GM13977 (cell line): ENCODE measurements around the gene RHOA.

Experiments
- DNase-seq: peaks from one replicate; pipeline ENCODE4 v3.0.0; 2012; ENCODE audit warnings: low spot score
- in situ Hi-C: fragments of 300-500 bp; cut with MboI; formaldehyde crosslinking; loops from one replicate; pipeline ENCODE4 v1.12.0; 2022; ENCODE audit warnings: low sequenced_read_pairs, low pct_unique_long_range_greater_than_20kb, mixed read lengths, inconsistent platforms; ENCODE audit not compliant: unreplicated experiment
- TF ChIP-seq, protein P1 (sequence below): IDR thresholded peaks from 2 replicates; pipeline ENCODE4 v1.5.1; 2012; ENCODE audit warnings: mild to moderate bottlenecking, control low read depth; ENCODE audit not compliant: insufficient read depth; ENCODE audit errors: extremely low read depth, missing control alignments

Gene RHOA

GRCh38 chr3:49346797-49347251 is 65.0 kb downstream of the RHOA start:
- DNase-seq: no peak
- TF ChIP-seq, protein P1, sequence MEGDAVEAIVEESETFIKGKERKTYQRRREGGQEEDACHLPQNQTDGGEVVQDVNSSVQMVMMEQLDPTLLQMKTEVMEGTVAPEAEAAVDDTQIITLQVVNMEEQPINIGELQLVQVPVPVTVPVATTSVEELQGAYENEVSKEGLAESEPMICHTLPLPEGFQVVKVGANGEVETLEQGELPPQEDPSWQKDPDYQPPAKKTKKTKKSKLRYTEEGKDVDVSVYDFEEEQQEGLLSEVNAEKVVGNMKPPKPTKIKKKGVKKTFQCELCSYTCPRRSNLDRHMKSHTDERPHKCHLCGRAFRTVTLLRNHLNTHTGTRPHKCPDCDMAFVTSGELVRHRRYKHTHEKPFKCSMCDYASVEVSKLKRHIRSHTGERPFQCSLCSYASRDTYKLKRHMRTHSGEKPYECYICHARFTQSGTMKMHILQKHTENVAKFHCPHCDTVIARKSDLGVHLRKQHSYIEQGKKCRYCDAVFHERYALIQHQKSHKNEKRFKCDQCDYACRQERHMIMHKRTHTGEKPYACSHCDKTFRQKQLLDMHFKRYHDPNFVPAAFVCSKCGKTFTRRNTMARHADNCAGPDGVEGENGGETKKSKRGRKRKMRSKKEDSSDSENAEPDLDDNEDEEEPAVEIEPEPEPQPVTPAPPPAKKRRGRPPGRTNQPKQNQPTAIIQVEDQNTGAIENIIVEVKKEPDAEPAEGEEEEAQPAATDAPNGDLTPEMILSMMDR: no peak
- in situ Hi-C loops: loop anchor here (10.0 kb wide), 1 partner anchor 88 kb away; no protein-coding TSS in a partner anchor

DNA sequence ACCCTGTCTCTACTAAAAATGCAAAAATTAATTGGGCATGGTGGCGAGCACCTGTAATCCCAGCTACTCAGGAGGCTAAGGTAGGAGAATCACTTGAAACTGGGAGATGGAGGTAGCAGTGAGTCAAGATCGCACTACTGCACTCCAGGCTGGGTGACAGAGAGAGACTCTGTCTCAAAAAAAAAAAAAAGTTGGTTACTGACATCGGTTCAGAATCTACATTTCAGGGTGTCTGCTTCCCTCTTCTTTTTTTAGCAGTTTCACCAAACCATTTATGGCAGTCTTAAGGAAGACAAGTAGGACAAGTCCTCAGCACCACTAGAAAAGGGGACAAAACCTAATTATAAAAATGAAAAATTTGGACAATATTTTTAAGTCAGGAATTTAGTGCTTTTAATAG is 68.6 kb downstream of the RHOA start:
- TF ChIP-seq, protein P1: no peak
- in situ Hi-C loops: loop anchor here (10.0 kb wide), 1 partner anchor 92 kb away; no protein-coding TSS in a partner anchor
- no peak for DNase-seq

DNA sequence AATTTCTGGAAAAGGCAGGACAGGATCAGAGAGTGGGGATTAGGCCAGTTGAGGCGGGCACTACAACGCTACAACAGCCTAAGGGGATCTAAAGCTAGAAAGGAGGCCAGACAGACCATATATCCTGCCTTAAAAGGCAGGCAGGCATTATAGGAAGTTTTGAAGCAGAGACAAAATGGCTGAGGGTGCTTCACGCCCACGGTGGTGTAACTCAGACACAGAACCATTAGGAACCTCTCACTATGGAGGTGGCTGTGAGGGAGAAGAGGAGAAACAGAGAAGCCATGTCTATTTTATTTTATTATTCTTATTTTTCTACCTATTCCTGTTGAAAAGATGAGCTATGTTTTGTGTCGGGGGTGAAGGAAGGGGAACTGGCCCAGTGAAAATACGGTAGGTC is 69.8 kb downstream of the RHOA start:
- in situ Hi-C loops: loop anchor here (10.0 kb wide), 1 partner anchor 93 kb away; no protein-coding TSS in a partner anchor
- TF ChIP-seq, protein P1: no peak
- no peak for DNase-seq

- in situ Hi-C loops: loop anchor here (10.0 kb wide), 1 partner anchor 95 kb away; no protein-coding TSS in a partner anchor
- peak; percentile 94 for DNase-seq
- TF ChIP-seq, protein P1: peak; percentile 67
These were observed 71.6 kb downstream of the RHOA start, which contains the start of gene USP4 for GRCh38 chr3:49339941-49340800. Gene USP4 (minus strand): TSS chr3:49340053. CDS start chr3:49340024, 29 bp downstream.

DNA sequence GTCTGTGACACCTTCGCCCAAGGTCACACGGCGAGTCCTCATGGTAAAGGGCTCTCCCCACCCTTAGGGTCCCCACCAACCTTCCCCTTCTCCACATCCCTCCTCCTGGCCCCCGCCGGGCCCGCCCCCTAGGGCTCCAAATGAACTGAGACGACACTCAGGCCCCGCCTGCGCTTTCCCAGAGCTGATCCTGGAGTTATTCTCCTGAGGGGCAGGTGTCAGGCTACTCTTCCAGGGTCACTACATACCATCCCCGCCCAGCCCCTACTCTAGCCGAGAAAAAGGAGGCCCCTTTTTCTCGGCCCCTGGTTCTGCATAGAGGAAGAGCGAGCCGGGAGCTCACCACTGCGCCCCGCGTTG is 72.2 kb downstream of the RHOA start:
- in situ Hi-C loops: no loop called here
- no peak for DNase-seq

DNA sequence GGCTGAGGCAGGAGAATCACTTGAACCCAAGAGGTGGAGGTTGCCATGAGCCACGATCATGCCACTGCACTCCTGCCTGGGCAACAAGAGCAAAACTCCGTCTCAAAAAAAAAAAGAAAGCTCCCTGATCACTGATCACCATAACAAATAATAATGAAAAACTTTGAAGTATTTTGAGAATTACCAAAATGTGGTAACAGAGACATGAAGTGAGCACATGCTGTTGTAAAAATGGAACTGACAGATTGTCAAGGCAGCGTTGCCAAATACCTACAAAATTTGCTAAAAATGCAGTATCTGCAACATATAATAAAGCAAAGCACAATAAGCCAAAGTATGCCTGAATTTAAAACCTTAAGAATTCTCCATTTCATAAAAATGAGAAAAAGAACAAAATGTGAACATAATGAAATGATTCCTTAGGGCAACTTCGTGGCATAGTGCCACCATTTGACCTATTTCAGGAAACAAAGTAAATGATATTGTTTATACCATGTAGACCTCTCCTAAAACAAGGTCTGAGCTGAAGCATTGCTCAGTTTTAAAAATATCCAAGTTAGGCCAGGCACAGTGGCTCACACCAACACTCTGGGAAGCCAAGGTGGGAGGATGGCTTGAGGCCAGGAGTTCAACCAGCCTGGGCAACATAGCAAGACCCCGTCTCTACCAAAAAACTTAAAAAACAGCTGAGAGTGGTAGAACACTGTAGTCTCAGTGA is 77.7 kb downstream of the RHOA start:
- TF ChIP-seq, protein P1: no peak
- in situ Hi-C loops: no loop called here
- no peak for DNase-seq

More for the DNA sequence above, 72.2 kb downstream of the RHOA start:
- TF ChIP-seq, protein P1: no peak
